HG03558 (cell line): Measurements from ENCODE around the gene LAGE3.
"Not testable (repeated sequence)": the region's sequence is repeated elsewhere in the genome, so short reads cannot be mapped to it uniquely, and the experiment has no call there.

Source experiments
- ATAC-seq: cut with Tn5 transposase; IDR thresholded peaks from one replicate; pipeline ENCODE4 v1.9.1; 2021; ENCODE audit warnings: moderate number of reproducible peaks; ENCODE audit not compliant: unreplicated experiment; ENCODE audit errors: extremely low read depth

LAGE3 gene

GRCh38 chrX:154502989-154503388, 23.9 kb upstream of the LAGE3 start:
- ATAC-seq = no peak

DNA sequence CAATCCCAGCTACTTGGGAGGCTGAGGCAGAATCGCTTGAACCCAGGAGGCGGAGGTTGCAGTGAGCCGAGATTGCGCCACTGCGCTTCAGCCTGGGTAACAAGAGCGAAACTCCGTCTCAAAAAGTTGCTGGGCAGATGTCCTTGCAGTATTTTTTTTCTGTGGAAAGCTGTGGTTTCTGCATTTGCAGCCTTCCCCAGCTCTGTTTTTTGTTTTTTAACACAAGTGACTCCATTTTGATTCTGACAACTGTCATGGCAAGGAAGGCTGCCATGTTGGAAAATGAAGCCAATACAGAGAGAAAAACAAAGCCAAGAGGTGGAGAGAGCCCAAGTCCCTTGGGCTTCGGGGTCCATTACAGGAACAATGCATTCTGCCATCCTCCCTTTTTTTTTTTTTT, 23.0 kb upstream of the LAGE3 start:
- no peak for ATAC-seq

DNA sequence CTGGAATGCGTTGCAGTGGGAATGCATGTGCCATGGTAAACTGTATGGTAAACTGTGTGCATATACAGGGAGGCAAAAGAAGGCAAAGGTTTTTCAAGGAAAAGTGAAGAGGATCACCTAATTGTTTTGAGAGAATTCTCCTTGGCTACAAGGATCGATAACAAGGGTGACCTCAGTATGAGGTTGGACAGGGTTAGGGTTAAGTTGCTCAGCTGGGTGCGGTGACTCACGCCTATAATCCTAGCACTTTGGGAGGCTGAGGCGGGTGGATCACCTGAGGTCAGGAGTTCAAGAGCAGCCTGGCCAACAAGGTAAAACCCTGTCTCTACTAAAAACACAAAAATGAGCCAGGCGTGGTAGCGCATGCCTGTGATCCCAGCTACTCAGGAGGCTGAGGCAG, 22.3 kb upstream of the LAGE3 start:
- ATAC-seq = not testable (repeated sequence)

- ATAC-seq = not testable (repeated sequence)
Measured at GRCh38 chrX:154496591-154497137, 17.6 kb upstream of the LAGE3 start.

DNA sequence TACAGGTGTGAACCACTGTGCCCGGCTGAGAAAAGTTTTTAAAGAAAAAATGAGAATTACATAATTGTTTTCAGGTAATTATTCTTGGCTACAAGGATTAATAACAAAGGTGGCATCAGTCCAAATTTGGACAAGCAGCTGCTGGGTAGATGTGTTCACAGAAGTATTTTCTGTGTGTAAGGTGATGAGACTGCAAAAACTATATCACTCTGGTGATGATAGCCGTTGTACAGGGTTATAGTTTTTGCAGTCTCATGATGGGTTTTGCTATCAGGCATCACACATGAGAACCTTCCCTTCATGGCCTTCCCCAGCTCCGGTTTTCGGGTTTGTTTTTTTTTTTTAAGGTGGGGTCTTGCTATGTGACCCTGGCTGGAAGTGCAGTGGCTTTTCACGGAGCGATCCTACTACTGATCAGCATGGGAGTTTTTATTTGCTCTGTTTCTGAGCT, 16.4 kb upstream of the LAGE3 start:
- ATAC-seq = no peak

DNA sequence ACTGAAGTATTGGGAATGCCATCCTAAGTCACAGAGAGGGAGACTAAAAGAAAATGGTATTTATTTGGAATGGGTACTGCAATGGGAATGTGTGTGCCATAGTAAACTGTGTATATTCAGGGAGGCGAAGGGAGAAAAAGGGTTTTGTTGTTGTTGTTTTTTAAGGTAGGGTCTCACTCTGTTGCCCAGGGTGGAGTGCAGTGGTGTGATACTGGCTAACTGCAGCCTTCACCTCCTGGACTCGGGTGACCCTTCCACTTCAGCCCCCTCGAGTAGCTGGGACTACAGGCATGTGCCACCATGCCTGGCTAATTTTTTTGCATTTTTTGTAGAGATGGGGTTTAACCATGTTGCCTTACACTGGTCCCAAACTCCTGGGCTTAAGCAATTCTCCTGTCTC, 15.6 kb upstream of the LAGE3 start:
- ATAC-seq = no peak

GRCh38 chrX:154490414-154491083, 11.5 kb upstream of the LAGE3 start, which contains the start of gene SLC10A3:
Gene SLC10A3, minus strand, starts transcription at chrX:154490629. Its CDS starts 1,689 bp downstream, at chrX:154488940.
- peak; percentile 53 for ATAC-seq

DNA sequence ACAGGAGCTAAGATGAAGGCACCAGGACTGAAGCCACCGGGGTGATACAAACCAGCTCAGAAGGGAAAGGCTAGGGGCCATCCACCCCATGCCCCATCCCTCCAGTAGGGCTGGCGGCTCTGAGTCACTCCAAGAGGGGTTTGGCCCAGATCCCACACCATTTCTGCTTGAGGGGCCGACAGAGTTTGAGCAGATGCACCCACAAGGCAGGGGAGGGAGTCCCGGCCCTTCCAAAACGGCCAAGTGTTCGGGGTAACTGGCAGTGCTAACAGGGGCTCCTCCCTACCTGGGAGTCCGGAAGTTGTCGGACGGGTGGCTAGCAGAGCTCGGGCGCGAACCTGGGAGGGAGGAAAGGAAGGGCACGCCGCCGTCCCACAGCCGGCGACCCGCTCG, 10.9 kb upstream of the LAGE3 start:
- no peak for ATAC-seq

- no peak for ATAC-seq
Measured at GRCh38 chrX:154489182-154489581, 10.1 kb upstream of the LAGE3 start.

- ATAC-seq = no peak
Measured at GRCh38 chrX:154488336-154489075, 9.4 kb upstream of the LAGE3 start.

- ATAC-seq = no peak
Measured at GRCh38 chrX:154487518-154488290, 8.6 kb upstream of the LAGE3 start.

- ATAC-seq = no peak
Measured at GRCh38 chrX:154486396-154487207, 7.5 kb upstream of the LAGE3 start, which contains the start of gene UBL4A. Gene UBL4A, minus strand, starts transcription at chrX:154486615. Its CDS starts 31 bp downstream, at chrX:154486584.

DNA sequence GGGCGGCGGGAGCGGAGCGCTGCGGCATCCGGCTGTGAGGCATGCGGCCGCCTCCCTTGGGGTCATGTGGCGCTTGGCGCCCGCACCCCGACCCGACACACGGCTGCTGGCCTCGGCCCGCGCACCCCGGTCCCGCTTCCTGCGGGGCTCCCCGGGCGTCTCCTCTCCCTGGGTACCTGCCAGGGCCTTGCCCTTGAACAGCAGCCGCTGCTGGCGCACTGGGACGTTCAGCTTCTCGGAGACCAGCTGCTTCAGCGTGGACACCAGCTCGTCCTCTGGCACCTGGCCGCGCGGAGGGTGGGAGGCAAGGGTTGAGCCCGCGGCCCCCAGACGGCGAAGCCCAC, 6.9 kb upstream of the LAGE3 start:
- no peak for ATAC-seq

DNA sequence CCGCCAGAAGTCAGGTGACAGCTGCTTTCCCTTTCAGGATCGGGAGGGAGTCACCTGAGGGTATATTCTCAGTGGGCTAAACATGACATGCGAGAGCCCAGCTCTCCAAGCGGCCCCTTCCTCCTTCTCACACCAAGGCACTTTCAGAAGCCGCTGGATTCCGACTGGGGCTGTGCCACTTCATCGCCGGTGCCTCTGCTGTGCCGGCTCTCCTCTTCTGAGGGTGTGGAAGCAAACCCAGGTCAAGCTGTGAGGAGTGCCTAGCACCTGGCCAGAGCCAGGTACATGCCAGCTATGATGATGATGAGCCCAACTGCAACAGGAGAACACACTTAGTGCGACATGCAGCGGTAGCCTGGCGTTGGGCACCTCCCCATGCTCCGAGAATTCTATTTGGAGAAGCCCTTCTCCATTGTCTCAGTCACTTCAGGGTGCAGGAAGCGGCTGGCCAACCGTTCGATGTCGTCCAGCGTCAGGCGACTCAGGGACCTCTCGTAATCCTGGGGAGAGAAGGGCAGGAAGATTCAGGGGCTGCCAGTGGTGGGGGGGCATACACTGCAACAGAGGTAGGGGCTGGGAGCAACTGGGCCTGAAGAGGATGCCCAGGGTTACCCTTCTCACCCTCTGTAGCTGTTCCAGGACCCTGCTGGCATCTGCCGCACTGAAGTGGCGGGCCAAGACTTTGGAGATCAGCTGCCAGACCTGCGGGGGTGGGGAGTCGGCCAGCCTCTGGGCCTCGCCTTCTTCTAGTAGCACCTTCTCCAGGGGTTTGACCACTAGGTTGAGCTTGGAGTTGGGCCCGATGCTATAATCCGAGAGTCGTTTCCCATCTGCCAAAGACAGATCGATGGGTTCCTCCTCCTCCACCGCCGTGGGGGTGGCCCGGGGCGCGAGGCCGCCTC, 6.3 kb upstream of the LAGE3 start:
- no peak for ATAC-seq

DNA sequence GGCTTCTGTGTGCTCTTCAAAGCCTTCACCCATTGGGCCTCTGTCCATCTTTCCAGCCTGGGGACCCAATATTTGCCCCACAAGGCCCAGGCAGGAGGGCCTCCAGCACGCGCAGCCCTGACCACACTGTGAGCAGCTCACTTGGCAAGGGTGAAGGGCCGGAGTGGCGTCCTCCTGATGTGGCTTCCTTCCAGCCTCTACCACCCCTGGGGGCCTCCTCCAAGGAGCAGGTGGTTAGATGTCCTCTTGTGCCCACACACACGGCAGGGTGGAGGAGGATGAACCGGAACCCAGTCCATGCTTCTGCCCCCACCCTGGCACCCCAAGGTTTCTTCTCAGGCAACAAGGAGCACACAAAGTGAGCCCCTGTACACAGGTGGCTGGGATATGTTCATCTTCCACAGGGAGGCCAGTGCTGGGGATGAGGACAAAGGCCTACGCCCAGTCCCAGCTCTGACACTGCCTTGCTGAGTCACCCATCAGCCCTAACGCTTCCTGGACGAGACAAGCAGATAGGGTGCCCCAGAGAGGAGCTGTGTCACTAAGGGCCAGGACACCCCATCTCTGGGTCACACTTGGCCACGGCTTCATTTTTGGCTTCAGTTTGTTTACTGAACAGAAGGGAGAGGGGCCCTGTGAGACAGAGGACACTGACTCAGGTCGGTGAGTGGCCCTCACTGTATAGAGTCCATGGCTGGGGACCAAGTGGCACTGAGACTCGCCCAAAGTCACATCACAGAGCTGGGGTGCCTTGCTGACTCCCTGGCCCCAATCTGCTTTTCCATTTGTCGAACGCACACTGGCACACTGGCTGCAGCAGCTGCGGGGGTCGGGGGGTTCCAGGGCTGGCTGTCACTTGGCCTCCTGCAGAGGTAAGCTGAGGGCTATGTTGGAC, 5.4 kb upstream of the LAGE3 start:
- ATAC-seq = no peak

- no peak for ATAC-seq
Measured at GRCh38 chrX:154483325-154483724, 4.2 kb upstream of the LAGE3 start.

- ATAC-seq = no peak
Measured at GRCh38 chrX:154482786-154483185, 3.7 kb upstream of the LAGE3 start.
